ENCODE measurements around the gene GNG13. TPM values are rescaled to one million over a fixed set of nuclear protein-coding genes. Genes with fewer than 3 reads are reported as not detected.

Gene GNG13
- total and polyA plus RNA-seq, 2 of the 4 experiments (the other 2 are of a cell fraction), result not detected

- H3K4me3 ChIP-seq (ENCODE audit: insufficient read depth, low read depth, low read length), result no peak overlapping the region
- ATAC-seq (ENCODE audit: low read depth) (no peak), DNase-seq (no peak)
- no peak overlapping the region for H2BK5ac ChIP-seq (ENCODE audit: low read depth, low read length, poor library complexity, severe bottlenecking)
- H2BK20ac ChIP-seq (ENCODE audit: low read depth, low read length), result no peak overlapping the region
- H3K56ac ChIP-seq (ENCODE audit: extremely low read depth, insufficient read depth, low read length), result no peak overlapping the region
- H4K91ac ChIP-seq (ENCODE audit: insufficient read depth, low read depth, low read length), result no peak overlapping the region
- H2AK9ac ChIP-seq (replicated peaks; ENCODE audit: low read depth, low read length, poor library complexity), result no peak overlapping the region
- H3K27me3 ChIP-seq (ENCODE audit: control insufficient read depth, insufficient read depth, low read length), result peaks cover 9% of the 10 kb centered on the region; the same call in 1 of the 2 replicates
- no peak overlapping the region for H2BK120ac ChIP-seq (ENCODE audit: low read depth, low read length)
- H3K36me3 ChIP-seq (ENCODE audit: control insufficient read depth, insufficient read depth, low read length), result no peaks in the 10 kb centered on the region
- no peak overlapping the region for H3K4me2 ChIP-seq (ENCODE audit: low read depth, low read length)
- peaks cover 5% of the 10 kb centered on the region; the same call in 1 of the 2 replicates for H3K4me1 ChIP-seq (ENCODE audit: control insufficient read depth, insufficient read depth, low read length)
- H3K79me1 ChIP-seq (ENCODE audit: low read depth in 1 of 2, low read length in 2 of 2), result no peaks in the 10 kb centered on the region
- no peaks in the 10 kb centered on the region for H4K20me1 ChIP-seq (ENCODE audit: insufficient read depth, low read length)
- H2AK5ac ChIP-seq (ENCODE audit: low read depth, low read length), result no peak overlapping the region
- H3K4ac ChIP-seq (ENCODE audit: low read depth, low read length), result no peak overlapping the region
- in situ Hi-C loops (cut with MboI; ENCODE audit: low sequenced_read_pairs), result no loop called here
- 86 to 100% methylated on average over 1 to 4 of the region's 6 CpGs for WGBS, 2 experiments (ENCODE audit: extremely low coverage in 2 of 2, insufficient read length in 1 of 2)
- POLR2A ChIA-PET (ENCODE audit: unreplicated experiment), result no interaction called here
- no peak overlapping the region for H4K5ac ChIP-seq (ENCODE audit: low read depth, low read length)
- H3K9me3 ChIP-seq (ENCODE audit: control insufficient read depth, insufficient read depth, low read length), result no peaks in the 10 kb centered on the region
- BruUV-seq (replicated peaks), result no TSS peak
- TF ChIP-seq MXI1 (IDR thresholded peaks at IDR 0.05; ENCODE audit: borderline replicate concordance, low read depth, low read length) (no peak), CEBPB (IDR thresholded peaks at IDR 0.05; ENCODE audit: low read depth, low read length) (no peak), MAZ (IDR thresholded peaks at IDR 0.05; ENCODE audit: borderline replicate concordance, low read depth, low read length) (no peak), CHD1 (IDR thresholded peaks at IDR 0.05; ENCODE audit: low read depth, low read length) (no peak)
- TF ChIP-seq, protein P1, sequence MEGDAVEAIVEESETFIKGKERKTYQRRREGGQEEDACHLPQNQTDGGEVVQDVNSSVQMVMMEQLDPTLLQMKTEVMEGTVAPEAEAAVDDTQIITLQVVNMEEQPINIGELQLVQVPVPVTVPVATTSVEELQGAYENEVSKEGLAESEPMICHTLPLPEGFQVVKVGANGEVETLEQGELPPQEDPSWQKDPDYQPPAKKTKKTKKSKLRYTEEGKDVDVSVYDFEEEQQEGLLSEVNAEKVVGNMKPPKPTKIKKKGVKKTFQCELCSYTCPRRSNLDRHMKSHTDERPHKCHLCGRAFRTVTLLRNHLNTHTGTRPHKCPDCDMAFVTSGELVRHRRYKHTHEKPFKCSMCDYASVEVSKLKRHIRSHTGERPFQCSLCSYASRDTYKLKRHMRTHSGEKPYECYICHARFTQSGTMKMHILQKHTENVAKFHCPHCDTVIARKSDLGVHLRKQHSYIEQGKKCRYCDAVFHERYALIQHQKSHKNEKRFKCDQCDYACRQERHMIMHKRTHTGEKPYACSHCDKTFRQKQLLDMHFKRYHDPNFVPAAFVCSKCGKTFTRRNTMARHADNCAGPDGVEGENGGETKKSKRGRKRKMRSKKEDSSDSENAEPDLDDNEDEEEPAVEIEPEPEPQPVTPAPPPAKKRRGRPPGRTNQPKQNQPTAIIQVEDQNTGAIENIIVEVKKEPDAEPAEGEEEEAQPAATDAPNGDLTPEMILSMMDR (conservative IDR thresholded peaks at IDR 0.05; ENCODE audit: low read depth, low read length), result no peak
- intact Hi-C loops (cut with micrococcal nuclease), result no loop called here
- H2AFZ ChIP-seq (replicated peaks; ENCODE audit: low read length, poor library complexity), result no peak overlapping the region
- H2BK15ac ChIP-seq (ENCODE audit: low read depth, low read length), result no peak overlapping the region
- H3K14ac ChIP-seq (replicated peaks; ENCODE audit: low read depth, low read length), result no peak overlapping the region
- no peak overlapping the region for H3K23ac ChIP-seq (ENCODE audit: low read depth, low read length)
- H4K8ac ChIP-seq (ENCODE audit: low read depth in 2 of 2, low read length in 2 of 2), result no peak overlapping the region
- H3K9ac ChIP-seq (ENCODE audit: low read depth, low read length), result no peak overlapping the region
- dilution Hi-C loops (cut with HindIII; ENCODE audit: low sequenced_read_pairs, unreplicated experiment), result no loop called here
- CTCF ChIA-PET, result no interaction called here
- no peaks in the 10 kb centered on the region for H3K9me1 ChIP-seq (ENCODE audit: insufficient read depth, low read length)
- H3K27ac ChIP-seq (ENCODE audit: insufficient read depth, low read length), result no peak overlapping the region
- H3K18ac ChIP-seq (ENCODE audit: low read depth, low read length), result no peak overlapping the region
Observed at GRCh38 chr16:778909-779527, 21.5 kb downstream of the GNG13 start.

Measured in IMR-90 (cell line).